ENCODE results near the gene NDUFC2. TPM values are rescaled to one million over a fixed set of nuclear protein-coding genes. Genes with fewer than 3 reads are reported as not detected.
"Not testable (repeated sequence)": the region's sequence is repeated elsewhere in the genome, so short reads cannot be mapped to it uniquely, and the experiment has no call there.

Gene NDUFC2
- total and polyA plus RNA-seq, 5 donors = 238 to 298 (median 266) TPM

- intact Hi-C loops (cut with DNase I) = no loop called here
These were observed 1.2 kb downstream of the NDUFC2 start for GRCh38 chr11:78078218-78079167.

GRCh38 chr11:78077592-78077991, 2.1 kb downstream of the NDUFC2 start:
- not testable (repeated sequence) for H3K9me3 ChIP-seq (ENCODE audit: control insufficient read depth, low read length); H3K27ac ChIP-seq (ENCODE audit: low read length); H3K4me3 ChIP-seq (ENCODE audit: low read length); H3K27me3 ChIP-seq (ENCODE audit: control insufficient read depth, insufficient read depth); DNase-seq; ATAC-seq
- 61% methylated on average over 4 of the region's 4 CpGs for WGBS
- intact Hi-C loops (cut with DNase I) = loop anchor here in 1 of 4 donors (2.0 kb wide), 1 partner anchor 59 kb away; no protein-coding TSS in a partner anchor
- H3K4me1 ChIP-seq (ENCODE audit: control insufficient read depth, insufficient read depth, low read length) = peaks cover 13% of the 10 kb centered on the region

More at GRCh38 chr11:78078218-78079167, 1.2 kb downstream of the NDUFC2 start:
- Histone ChIP-seq H3K27ac (ENCODE audit: low read length) (peak overlapping the region; percentile 26), H3K4me1 (ENCODE audit: control insufficient read depth, insufficient read depth, low read length) (peaks cover 13% of the 10 kb centered on the region), H3K9me3 (ENCODE audit: control insufficient read depth, low read length) (no peaks in the 10 kb centered on the region), H3K4me3 (ENCODE audit: low read length) (peak overlapping the region; percentile 86), H3K27me3 (ENCODE audit: control insufficient read depth, insufficient read depth) (no peaks in the 10 kb centered on the region)
- 34% methylated on average over 21 of the region's 21 CpGs for WGBS
- DNase-seq = peak in 1 of 3 donors; percentile 38
- no peak for ATAC-seq

GRCh38 chr11:78076733-78077403, 2.8 kb downstream of the NDUFC2 start:
- DNase-seq (no peak), ATAC-seq (no peak)
- no peaks in the 10 kb centered on the region for H3K9me3 ChIP-seq (ENCODE audit: control insufficient read depth, low read length)
- 75% methylated on average over 6 of the region's 6 CpGs for WGBS
- H3K27me3 ChIP-seq (ENCODE audit: control insufficient read depth, insufficient read depth) = no peaks in the 10 kb centered on the region
- H3K27ac ChIP-seq (ENCODE audit: low read length) = no peak overlapping the region
- intact Hi-C loops (cut with DNase I) = loop anchor here in 1 of 4 donors (2.0 kb wide), 1 partner anchor 60 kb away; no protein-coding TSS in a partner anchor
- H3K4me3 ChIP-seq (ENCODE audit: low read length) = no peak overlapping the region
- peaks cover 13% of the 10 kb centered on the region for H3K4me1 ChIP-seq (ENCODE audit: control insufficient read depth, insufficient read depth, low read length)

GRCh38 chr11:78074756-78075155, 4.9 kb downstream of the NDUFC2 start:
- Histone ChIP-seq H3K4me1 (ENCODE audit: control insufficient read depth, insufficient read depth, low read length) (peaks cover 11% of the 10 kb centered on the region), H3K27me3 (ENCODE audit: control insufficient read depth, insufficient read depth) (no peaks in the 10 kb centered on the region), H3K27ac (ENCODE audit: low read length) (no peak overlapping the region), H3K9me3 (ENCODE audit: control insufficient read depth, low read length) (no peaks in the 10 kb centered on the region), H3K4me3 (ENCODE audit: low read length) (no peak overlapping the region)
- no peak for DNase-seq
- intact Hi-C loops (cut with DNase I) = no loop called here
- no peak for ATAC-seq
- 77% methylated on average over 6 of the region's 6 CpGs for WGBS

- H3K4me1 ChIP-seq (ENCODE audit: control insufficient read depth, insufficient read depth, low read length) = peaks cover 9% of the 10 kb centered on the region
- no peaks in the 10 kb centered on the region for H3K9me3 ChIP-seq (ENCODE audit: control insufficient read depth, low read length)
- H3K27me3 ChIP-seq (ENCODE audit: control insufficient read depth, insufficient read depth) = no peaks in the 10 kb centered on the region
- no peak overlapping the region for H3K4me3 ChIP-seq (ENCODE audit: low read length)
- ATAC-seq (no peak), DNase-seq (no peak)
- intact Hi-C loops (cut with DNase I) = no loop called here
- no peak overlapping the region for H3K27ac ChIP-seq (ENCODE audit: low read length)
- WGBS = 88% methylated on average over 4 of the region's 4 CpGs
These were observed 7.2 kb downstream of the NDUFC2 start for GRCh38 chr11:78072455-78072854.

GRCh38 chr11:78071717-78072116, 7.9 kb downstream of the NDUFC2 start:
- intact Hi-C loops (cut with DNase I) = no loop called here
- Histone ChIP-seq H3K27ac (ENCODE audit: low read length) (no peak overlapping the region), H3K27me3 (ENCODE audit: control insufficient read depth, insufficient read depth) (no peaks in the 10 kb centered on the region), H3K4me3 (ENCODE audit: low read length) (no peak overlapping the region), H3K9me3 (ENCODE audit: control insufficient read depth, low read length) (no peaks in the 10 kb centered on the region), H3K4me1 (ENCODE audit: control insufficient read depth, insufficient read depth, low read length) (peaks cover 5% of the 10 kb centered on the region)
- no peak for ATAC-seq
- 72% methylated on average over 3 of the region's 3 CpGs for WGBS
- no peak for DNase-seq

GRCh38 chr11:78070621-78071020, 9.0 kb downstream of the NDUFC2 start:
- intact Hi-C loops (cut with DNase I) = no loop called here
- H3K27ac ChIP-seq (ENCODE audit: low read length) = peak overlapping the region; percentile 26
- H3K27me3 ChIP-seq (ENCODE audit: control insufficient read depth, insufficient read depth) = no peaks in the 10 kb centered on the region
- WGBS = 86% methylated on average over 2 of the region's 2 CpGs
- no peaks in the 10 kb centered on the region for H3K9me3 ChIP-seq (ENCODE audit: control insufficient read depth, low read length)
- no peak overlapping the region for H3K4me3 ChIP-seq (ENCODE audit: low read length)
- ATAC-seq (no peak), DNase-seq (no peak)
- H3K4me1 ChIP-seq (ENCODE audit: control insufficient read depth, insufficient read depth, low read length) = peaks cover 2% of the 10 kb centered on the region

- Histone ChIP-seq H3K27ac (ENCODE audit: low read length) (no peak overlapping the region), H3K9me3 (ENCODE audit: control insufficient read depth, low read length) (no peaks in the 10 kb centered on the region), H3K4me3 (ENCODE audit: low read length) (no peak overlapping the region), H3K4me1 (ENCODE audit: control insufficient read depth, insufficient read depth, low read length) (peaks cover 2% of the 10 kb centered on the region), H3K27me3 (ENCODE audit: control insufficient read depth, insufficient read depth) (no peaks in the 10 kb centered on the region)
- WGBS = 45% methylated on average over 2 of the region's 2 CpGs
- intact Hi-C loops (cut with DNase I) = no loop called here
- no peak for DNase-seq
- no peak for ATAC-seq
These were observed 10.2 kb downstream of the NDUFC2 start for GRCh38 chr11:78069465-78069864.

GRCh38 chr11:78067704-78068103, 12.0 kb downstream of the NDUFC2 start:
- Histone ChIP-seq H3K4me3 (ENCODE audit: low read length) (no peak overlapping the region), H3K9me3 (ENCODE audit: control insufficient read depth, low read length) (no peaks in the 10 kb centered on the region), H3K4me1 (ENCODE audit: control insufficient read depth, insufficient read depth, low read length) (peaks cover 2% of the 10 kb centered on the region), H3K27ac (ENCODE audit: low read length) (no peak overlapping the region), H3K27me3 (ENCODE audit: control insufficient read depth, insufficient read depth) (no peaks in the 10 kb centered on the region)
- intact Hi-C loops (cut with DNase I) = no loop called here
- DNase-seq (no peak), ATAC-seq (no peak)
- 90% methylated on average over 4 of the region's 4 CpGs for WGBS

- peaks cover 2% of the 10 kb centered on the region for H3K4me1 ChIP-seq (ENCODE audit: control insufficient read depth, insufficient read depth, low read length)
- H3K27me3 ChIP-seq (ENCODE audit: control insufficient read depth, insufficient read depth) = no peaks in the 10 kb centered on the region
- ATAC-seq (no peak), DNase-seq (no peak)
- no peaks in the 10 kb centered on the region for H3K9me3 ChIP-seq (ENCODE audit: control insufficient read depth, low read length)
- WGBS = 76% methylated on average over 2 of the region's 2 CpGs
- no peak overlapping the region for H3K27ac ChIP-seq (ENCODE audit: low read length)
- intact Hi-C loops (cut with DNase I) = no loop called here
- no peak overlapping the region for H3K4me3 ChIP-seq (ENCODE audit: low read length)
These were observed 13.2 kb downstream of the NDUFC2 start for GRCh38 chr11:78066471-78066870.

- Histone ChIP-seq H3K27me3 (ENCODE audit: control insufficient read depth, insufficient read depth) (no peaks in the 10 kb centered on the region), H3K9me3 (ENCODE audit: control insufficient read depth, low read length) (no peaks in the 10 kb centered on the region), H3K27ac (ENCODE audit: low read length) (no peak overlapping the region), H3K4me1 (ENCODE audit: control insufficient read depth, insufficient read depth, low read length) (peaks cover 2% of the 10 kb centered on the region), H3K4me3 (ENCODE audit: low read length) (no peak overlapping the region)
- 80% methylated on average over 2 of the region's 2 CpGs for WGBS
- intact Hi-C loops (cut with DNase I) = no loop called here
- DNase-seq = peak in 1 of 3 donors; percentile 9
- no peak for ATAC-seq
These were observed 14.5 kb downstream of the NDUFC2 start for GRCh38 chr11:78065203-78065602.
